22Rv1 (cell line): ENCODE measurements around the gene PTTG2.

ENCODE experiments used
- H3K27ac ChIP-seq: fragments of 450-650 bp; 2 replicates; pipeline ENCODE4 v1.5.1; 2017
- CTCF ChIP-seq: fragments of 450-650 bp; IDR thresholded peaks from 2 replicates; pipeline ENCODE4 v1.5.1; 2017; ENCODE audit warnings: mild to moderate bottlenecking
- ZFX ChIP-seq: fragments of 450-650 bp; IDR thresholded peaks from 2 replicates; pipeline ENCODE4 v1.6.1; 2017; ENCODE audit warnings: antibody characterized with exemption, borderline replicate concordance

The PTTG2 gene

DNA sequence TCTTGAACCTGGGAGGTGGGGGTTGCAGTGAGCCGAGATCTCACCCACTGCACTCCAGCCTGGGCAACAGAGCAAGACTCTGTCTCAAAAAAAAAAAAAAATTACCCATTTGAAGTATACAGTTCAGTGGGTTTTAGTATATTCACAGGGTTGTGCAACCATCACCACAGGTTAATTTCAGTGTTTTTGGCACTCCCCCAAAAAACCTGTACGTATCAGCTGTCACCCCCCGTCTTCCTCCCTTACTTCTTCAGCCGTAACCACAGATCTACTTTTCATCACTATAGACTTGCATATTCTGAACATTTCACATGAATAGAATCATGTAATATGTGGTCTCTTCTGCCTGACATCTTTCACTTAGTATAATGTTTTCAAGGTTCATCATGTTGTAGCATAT lies 11.7 kb upstream of the PTTG2 start:
- no peak for TF ChIP-seq ZFX
- TF ChIP-seq CTCF, result no peak
- no peak overlapping the region for H3K27ac ChIP-seq

GRCh38 chr4:37949636-37950426 lies 10.4 kb upstream of the PTTG2 start:
- TF ChIP-seq CTCF (no peak), ZFX (no peak)
- no peak overlapping the region for H3K27ac ChIP-seq

DNA sequence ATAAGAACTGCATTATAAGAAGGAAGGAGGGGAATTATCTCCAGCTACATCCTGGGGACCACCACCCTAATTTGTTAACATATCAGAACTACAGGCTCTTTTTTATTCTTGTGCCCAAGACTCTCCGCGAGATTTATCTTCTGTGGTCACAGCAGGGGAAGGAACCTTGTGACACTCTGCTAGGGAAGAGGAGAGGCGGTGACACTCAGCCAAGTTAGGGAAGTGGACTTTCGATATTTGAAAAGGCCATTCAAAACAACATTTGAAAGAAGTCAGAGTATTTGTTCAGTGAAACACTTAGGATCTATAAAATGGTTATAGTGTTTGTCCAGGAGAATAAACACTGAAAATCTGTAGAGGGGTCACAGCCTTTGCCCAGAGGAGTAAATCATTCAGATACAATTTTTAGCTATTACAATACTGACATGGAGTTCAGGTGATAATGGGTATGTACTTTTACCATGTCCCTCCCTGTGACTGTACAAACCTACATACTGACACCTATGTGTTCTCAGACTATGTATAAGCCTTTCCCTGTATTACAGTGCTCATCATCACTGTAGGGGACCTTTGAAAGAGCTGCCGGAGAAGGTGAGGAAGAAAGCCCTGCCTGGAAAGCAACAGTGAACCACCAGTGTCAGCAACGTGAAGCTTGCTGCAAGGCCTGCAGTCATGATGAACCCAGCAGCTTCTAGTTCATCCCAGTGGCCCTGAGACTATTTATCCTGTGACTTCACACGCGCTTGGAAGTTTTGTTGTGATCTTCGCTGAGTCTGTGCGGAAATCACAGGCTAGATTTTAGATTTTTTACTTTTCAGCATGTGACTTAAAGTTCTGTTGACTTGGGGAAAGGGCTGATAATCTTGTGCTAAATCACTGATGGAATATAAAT lies 8.5 kb upstream of the PTTG2 start:
- TF ChIP-seq ZFX, result no peak
- no peak for TF ChIP-seq CTCF
- H3K27ac ChIP-seq, result no peak overlapping the region

- no peak for TF ChIP-seq ZFX
- no peak for TF ChIP-seq CTCF
- H3K27ac ChIP-seq, result no peak overlapping the region
These were observed 7.0 kb upstream of the PTTG2 start for GRCh38 chr4:37953156-37953555.

GRCh38 chr4:37953620-37954293 lies 6.4 kb upstream of the PTTG2 start:
- TF ChIP-seq CTCF (no peak), ZFX (no peak)
- H3K27ac ChIP-seq, result no peak overlapping the region

DNA sequence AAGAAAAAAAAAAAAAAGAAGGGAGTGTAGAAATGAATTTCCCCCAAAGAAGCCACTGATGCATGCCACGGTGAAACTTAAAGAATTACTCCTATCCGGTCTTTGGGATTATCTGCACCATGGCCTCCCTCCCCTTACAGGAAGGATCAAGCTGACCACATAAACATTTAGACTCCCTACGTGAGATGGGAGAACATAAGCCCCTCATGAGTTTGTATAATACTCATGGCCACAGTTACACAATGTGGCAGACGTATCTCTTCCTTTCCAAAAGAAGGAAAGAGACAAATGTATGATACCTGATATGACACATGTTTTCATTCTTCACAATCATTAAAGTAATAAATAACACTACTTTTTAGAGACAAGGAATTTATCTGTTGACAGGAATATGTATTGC lies 3.3 kb upstream of the PTTG2 start:
- TF ChIP-seq ZFX (no peak), CTCF (no peak)

More for the DNA sequence above, 3.3 kb upstream of the PTTG2 start:
- H3K27ac ChIP-seq, result no peak overlapping the region
